Measurements from ENCODE around the gene DPT.

DPT gene

GRCh38 chr1:168664069-168664834 lies 64.8 kb downstream of the DPT start:
- Histone ChIP-seq H3K14ac (ENCODE audit: low read length in 2 of 2) (no peak overlapping the region), H3K4me1 (ENCODE audit: control insufficient read depth, insufficient read depth, low read depth, low read length) (no peaks in the 10 kb centered on the region), H4K91ac (ENCODE audit: low read length) (no peak overlapping the region), H3K36me3 (ENCODE audit: control insufficient read depth in 1 of 2, insufficient read depth in 2 of 2, low read depth in 1 of 2, low read length in 2 of 2) (no peaks in the 10 kb centered on the region), H3K23ac (ENCODE audit: low read length in 2 of 2) (no peak overlapping the region), H3K4me3 (ENCODE audit: insufficient read depth in 1 of 2, low read depth in 1 of 2, low read length in 2 of 2) (no peak overlapping the region), H3K27me3 (ENCODE audit: control insufficient read depth in 1 of 2, insufficient read depth in 1 of 2, low read length in 2 of 2) (no peaks in the 10 kb centered on the region), H3K27ac (ENCODE audit: low read length, poor library complexity, severe bottlenecking) (no peak overlapping the region), H2AFZ (ENCODE audit: low read depth, low read length) (no peak overlapping the region), H3K4me2 (ENCODE audit: low read length, poor library complexity, severe bottlenecking) (no peak overlapping the region), H3K9me3 (ENCODE audit: control insufficient read depth, low read length) (peaks cover 3% of the 10 kb centered on the region), H3K4ac (ENCODE audit: low read depth in 1 of 2, low read length in 2 of 2) (no peak overlapping the region), H4K8ac (ENCODE audit: low read length) (no peak overlapping the region), H3K9ac (ENCODE audit: low read length) (no peak overlapping the region), H2BK12ac (ENCODE audit: low read length in 2 of 2) (no peak overlapping the region), H2BK5ac (ENCODE audit: low read depth, low read length, poor library complexity, severe bottlenecking) (no peak overlapping the region), H3K79me1 (replicated peaks; ENCODE audit: low read length, poor library complexity, severe bottlenecking) (no peaks in the 10 kb centered on the region), H2BK120ac (ENCODE audit: low read depth, low read length) (no peak overlapping the region), H2AK5ac (ENCODE audit: low read length, severe bottlenecking) (no peak overlapping the region), H2BK15ac (ENCODE audit: low read depth, poor library complexity, severe bottlenecking) (no peak overlapping the region), H3K18ac (ENCODE audit: low read depth in 1 of 2, low read length in 2 of 2) (no peak overlapping the region)
- WGBS: 85% methylated on average over 2 of the region's 3 CpGs
- DNase-seq: no peak

GRCh38 chr1:168656485-168656884 lies 72.5 kb downstream of the DPT start:
- no peaks in the 10 kb centered on the region for H3K79me1 ChIP-seq (replicated peaks; ENCODE audit: low read length, poor library complexity, severe bottlenecking)
- H3K36me3 ChIP-seq (ENCODE audit: control insufficient read depth in 1 of 2, insufficient read depth in 2 of 2, low read depth in 1 of 2, low read length in 2 of 2): no peaks in the 10 kb centered on the region
- no peak overlapping the region for H2AK5ac ChIP-seq (ENCODE audit: low read length, severe bottlenecking)
- H2AFZ ChIP-seq (ENCODE audit: low read depth, low read length): no peak overlapping the region
- H2BK12ac ChIP-seq (ENCODE audit: low read length in 2 of 2): no peak overlapping the region
- no peak overlapping the region for H3K18ac ChIP-seq (ENCODE audit: low read depth in 1 of 2, low read length in 2 of 2)
- no peaks in the 10 kb centered on the region for H3K4me1 ChIP-seq (ENCODE audit: control insufficient read depth, insufficient read depth, low read depth, low read length)
- no peak overlapping the region for H3K27ac ChIP-seq (ENCODE audit: low read length, poor library complexity, severe bottlenecking)
- no peaks in the 10 kb centered on the region for H3K9me3 ChIP-seq (ENCODE audit: control insufficient read depth, low read length)
- DNase-seq: no peak
- no peaks in the 10 kb centered on the region for H3K27me3 ChIP-seq (ENCODE audit: control insufficient read depth in 1 of 2, insufficient read depth in 1 of 2, low read length in 2 of 2)
- no peak overlapping the region for H3K4me2 ChIP-seq (ENCODE audit: low read length, poor library complexity, severe bottlenecking)
- H3K4ac ChIP-seq (ENCODE audit: low read depth in 1 of 2, low read length in 2 of 2): no peak overlapping the region
- H2BK120ac ChIP-seq (ENCODE audit: low read depth, low read length): no peak overlapping the region
- H2BK5ac ChIP-seq (ENCODE audit: low read depth, low read length, poor library complexity, severe bottlenecking): no peak overlapping the region
- no peak overlapping the region for H3K23ac ChIP-seq (ENCODE audit: low read length in 2 of 2)
- 100% methylated on average over 1 of the region's 1 CpG for WGBS
- no peak overlapping the region for H3K4me3 ChIP-seq (ENCODE audit: insufficient read depth in 1 of 2, low read depth in 1 of 2, low read length in 2 of 2)
- H2BK15ac ChIP-seq (ENCODE audit: low read depth, poor library complexity, severe bottlenecking): no peak overlapping the region
- H3K14ac ChIP-seq (ENCODE audit: low read length in 2 of 2): no peak overlapping the region
- no peak overlapping the region for H4K8ac ChIP-seq (ENCODE audit: low read length)
- H4K91ac ChIP-seq (ENCODE audit: low read length): no peak overlapping the region
- H3K9ac ChIP-seq (ENCODE audit: low read length): no peak overlapping the region

GRCh38 chr1:168654198-168654915 lies 74.6 kb downstream of the DPT start:
- Histone ChIP-seq H3K9ac (ENCODE audit: low read length) (no peak overlapping the region), H3K18ac (ENCODE audit: low read depth in 1 of 2, low read length in 2 of 2) (no peak overlapping the region), H3K27ac (ENCODE audit: low read length, poor library complexity, severe bottlenecking) (no peak overlapping the region), H2BK5ac (ENCODE audit: low read depth, low read length, poor library complexity, severe bottlenecking) (no peak overlapping the region), H2BK12ac (ENCODE audit: low read length in 2 of 2) (no peak overlapping the region), H3K23ac (ENCODE audit: low read length in 2 of 2) (no peak overlapping the region), H3K4me2 (ENCODE audit: low read length, poor library complexity, severe bottlenecking) (no peak overlapping the region), H3K79me1 (replicated peaks; ENCODE audit: low read length, poor library complexity, severe bottlenecking) (no peaks in the 10 kb centered on the region), H3K4me1 (ENCODE audit: control insufficient read depth, insufficient read depth, low read depth, low read length) (no peaks in the 10 kb centered on the region), H2AK5ac (ENCODE audit: low read length, severe bottlenecking) (no peak overlapping the region), H3K14ac (ENCODE audit: low read length in 2 of 2) (no peak overlapping the region), H4K8ac (ENCODE audit: low read length) (no peak overlapping the region), H3K9me3 (ENCODE audit: control insufficient read depth, low read length) (no peaks in the 10 kb centered on the region), H4K91ac (ENCODE audit: low read length) (no peak overlapping the region), H3K36me3 (ENCODE audit: control insufficient read depth in 1 of 2, insufficient read depth in 2 of 2, low read depth in 1 of 2, low read length in 2 of 2) (no peaks in the 10 kb centered on the region), H3K4me3 (ENCODE audit: insufficient read depth in 1 of 2, low read depth in 1 of 2, low read length in 2 of 2) (no peak overlapping the region), H3K4ac (ENCODE audit: low read depth in 1 of 2, low read length in 2 of 2) (no peak overlapping the region), H2BK15ac (ENCODE audit: low read depth, poor library complexity, severe bottlenecking) (no peak overlapping the region), H3K27me3 (ENCODE audit: control insufficient read depth in 1 of 2, insufficient read depth in 1 of 2, low read length in 2 of 2) (no peaks in the 10 kb centered on the region), H2BK120ac (ENCODE audit: low read depth, low read length) (no peak overlapping the region), H2AFZ (ENCODE audit: low read depth, low read length) (no peak overlapping the region)
- 76% methylated on average over 5 of the region's 6 CpGs for WGBS
- DNase-seq: no peak

GRCh38 chr1:168653567-168653966 lies 75.4 kb downstream of the DPT start:
- H3K9me3 ChIP-seq (ENCODE audit: control insufficient read depth, low read length): no peaks in the 10 kb centered on the region
- DNase-seq: no peak
- no peak overlapping the region for H3K4me2 ChIP-seq (ENCODE audit: low read length, poor library complexity, severe bottlenecking)
- no peak overlapping the region for H3K9ac ChIP-seq (ENCODE audit: low read length)
- H2AFZ ChIP-seq (ENCODE audit: low read depth, low read length): no peak overlapping the region
- no peaks in the 10 kb centered on the region for H3K36me3 ChIP-seq (ENCODE audit: control insufficient read depth in 1 of 2, insufficient read depth in 2 of 2, low read depth in 1 of 2, low read length in 2 of 2)
- H2BK120ac ChIP-seq (ENCODE audit: low read depth, low read length): no peak overlapping the region
- H3K18ac ChIP-seq (ENCODE audit: low read depth in 1 of 2, low read length in 2 of 2): no peak overlapping the region
- no peaks in the 10 kb centered on the region for H3K27me3 ChIP-seq (ENCODE audit: control insufficient read depth in 1 of 2, insufficient read depth in 1 of 2, low read length in 2 of 2)
- no peaks in the 10 kb centered on the region for H3K4me1 ChIP-seq (ENCODE audit: control insufficient read depth, insufficient read depth, low read depth, low read length)
- no peak overlapping the region for H3K14ac ChIP-seq (ENCODE audit: low read length in 2 of 2)
- no peak overlapping the region for H2BK12ac ChIP-seq (ENCODE audit: low read length in 2 of 2)
- H4K8ac ChIP-seq (ENCODE audit: low read length): no peak overlapping the region
- H3K79me1 ChIP-seq (replicated peaks; ENCODE audit: low read length, poor library complexity, severe bottlenecking): no peaks in the 10 kb centered on the region
- no peak overlapping the region for H3K4me3 ChIP-seq (ENCODE audit: insufficient read depth in 1 of 2, low read depth in 1 of 2, low read length in 2 of 2)
- H2BK5ac ChIP-seq (ENCODE audit: low read depth, low read length, poor library complexity, severe bottlenecking): no peak overlapping the region
- no peak overlapping the region for H2BK15ac ChIP-seq (ENCODE audit: low read depth, poor library complexity, severe bottlenecking)
- H3K4ac ChIP-seq (ENCODE audit: low read depth in 1 of 2, low read length in 2 of 2): no peak overlapping the region
- no peak overlapping the region for H3K23ac ChIP-seq (ENCODE audit: low read length in 2 of 2)
- H3K27ac ChIP-seq (ENCODE audit: low read length, poor library complexity, severe bottlenecking): no peak overlapping the region
- no peak overlapping the region for H4K91ac ChIP-seq (ENCODE audit: low read length)
- 91% methylated on average over 2 of the region's 2 CpGs for WGBS
- H2AK5ac ChIP-seq (ENCODE audit: low read length, severe bottlenecking): no peak overlapping the region
